OCI-LY1 (cell line): ENCODE data around the gene TRPM4.

Experiments used
- EZH2 ChIP-seq: fragments of 200-600 bp; sonication (generic), shearing (Covaris generic); IDR thresholded peaks from 2 replicates; pipeline ENCODE4 v1.8.0; 2017; ENCODE audit warnings: borderline replicate concordance, mixed run types, mild to moderate bottlenecking, antibody characterized with exemption, low read length, moderate library complexity, mixed read lengths
- TF ChIP-seq, protein P1 (sequence below): fragments of 200-600 bp; sonication (generic), shearing (Covaris generic); IDR thresholded peaks from 2 replicates; pipeline ENCODE4 v1.5.1; 2017; ENCODE audit warnings: mild to moderate bottlenecking, antibody characterized with exemption, low read length, moderate library complexity, mixed read lengths

DNA sequence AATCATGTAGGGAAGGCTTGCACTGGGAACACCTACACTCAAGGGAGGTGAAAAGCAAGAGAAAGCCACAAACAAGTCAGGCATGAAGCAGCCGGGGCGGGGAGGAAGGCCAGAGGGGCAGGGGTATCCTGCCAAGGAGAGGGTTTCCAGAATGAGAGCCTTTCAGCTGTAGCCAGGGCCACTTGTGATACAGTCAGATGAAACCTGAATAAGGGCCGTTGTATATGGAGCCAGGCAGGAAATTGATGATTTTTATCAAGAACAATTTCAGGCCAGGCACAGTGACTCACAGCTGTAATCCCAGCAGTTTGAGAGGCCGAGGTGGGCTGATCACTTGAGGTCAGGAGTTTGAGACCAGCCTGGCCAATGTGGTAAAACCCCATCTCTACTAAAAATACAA is 4.4 kb downstream of the TRPM4 start:
- TF ChIP-seq, protein P1, sequence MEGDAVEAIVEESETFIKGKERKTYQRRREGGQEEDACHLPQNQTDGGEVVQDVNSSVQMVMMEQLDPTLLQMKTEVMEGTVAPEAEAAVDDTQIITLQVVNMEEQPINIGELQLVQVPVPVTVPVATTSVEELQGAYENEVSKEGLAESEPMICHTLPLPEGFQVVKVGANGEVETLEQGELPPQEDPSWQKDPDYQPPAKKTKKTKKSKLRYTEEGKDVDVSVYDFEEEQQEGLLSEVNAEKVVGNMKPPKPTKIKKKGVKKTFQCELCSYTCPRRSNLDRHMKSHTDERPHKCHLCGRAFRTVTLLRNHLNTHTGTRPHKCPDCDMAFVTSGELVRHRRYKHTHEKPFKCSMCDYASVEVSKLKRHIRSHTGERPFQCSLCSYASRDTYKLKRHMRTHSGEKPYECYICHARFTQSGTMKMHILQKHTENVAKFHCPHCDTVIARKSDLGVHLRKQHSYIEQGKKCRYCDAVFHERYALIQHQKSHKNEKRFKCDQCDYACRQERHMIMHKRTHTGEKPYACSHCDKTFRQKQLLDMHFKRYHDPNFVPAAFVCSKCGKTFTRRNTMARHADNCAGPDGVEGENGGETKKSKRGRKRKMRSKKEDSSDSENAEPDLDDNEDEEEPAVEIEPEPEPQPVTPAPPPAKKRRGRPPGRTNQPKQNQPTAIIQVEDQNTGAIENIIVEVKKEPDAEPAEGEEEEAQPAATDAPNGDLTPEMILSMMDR: no peak
- TF ChIP-seq EZH2: no peak
